B cell (primary cell): ENCODE measurements around the gene GRM8.

Source experiments
- CTCF ChIP-seq: fragments of 200-600 bp; IDR thresholded peaks from one replicate; pipeline ENCODE4 v1.8.0; 2022; ENCODE audit warnings: antibody characterized with exemption, mild to moderate bottlenecking
- EZH2 ChIP-seq: IDR thresholded peaks from 2 replicates; pipeline ENCODE4 v1.6.1; 2012; ENCODE audit warnings: borderline replicate concordance, low read depth, mild to moderate bottlenecking, moderate library complexity, low read length; ENCODE audit not compliant: insufficient read depth, poor library complexity, severe bottlenecking

DNA sequence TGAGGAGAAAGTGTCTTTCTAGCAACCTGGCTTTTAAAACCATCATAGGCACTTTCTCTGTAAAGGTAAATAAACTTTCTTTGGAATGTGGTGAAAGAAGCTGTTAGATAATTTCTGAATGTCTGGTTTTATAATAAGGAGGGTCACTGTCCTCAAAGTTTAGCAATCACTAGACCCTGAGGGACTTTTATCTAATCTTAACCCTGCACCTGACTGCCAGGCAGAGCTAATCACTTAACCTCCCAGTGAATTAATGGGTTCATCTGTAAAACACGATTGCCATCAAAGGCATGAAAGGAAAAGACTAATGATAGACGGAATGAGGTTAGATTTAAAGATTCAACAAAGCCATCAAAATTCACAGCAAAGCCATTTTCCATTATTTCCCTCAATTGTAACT, 553.8 kb downstream of the GRM8 start:
- TF ChIP-seq CTCF, result no peak
- TF ChIP-seq EZH2, result no peak
